Liver (tissue), 3 donors: ENCODE measurements around the gene KDM1B.

Experiments
- CTCF ChIP-seq: fragments of 150-350 bp; IDR thresholded peaks from 2 replicates; pipeline ENCODE4 v1.5.1; 2017; ENCODE audit warnings: improper control_type of control experiment, low read depth, low read length; ENCODE audit not compliant: missing input control
- EGR1 ChIP-seq, 2 donors: IDR thresholded peaks; 2 replicates each; pipeline ENCODE4 v1.6.1; 2016 to 2018; ENCODE audit warnings: antibody characterized with exemption in 2 of 2, low read depth in 2 of 2
- FOXA1 ChIP-seq: IDR thresholded peaks from 2 replicates; pipeline ENCODE4 v1.6.1; 2016; ENCODE audit warnings: antibody characterized with exemption
- GABPA ChIP-seq, 2 donors: IDR thresholded peaks in 1 of 2; conservative IDR thresholded peaks in 1 of 2; 2 replicates each; pipeline ENCODE4 v1.6.1; 2016; ENCODE audit warnings: antibody characterized with exemption in 2 of 2, mild to moderate bottlenecking in 1 of 2, moderate library complexity in 1 of 2
- JUND ChIP-seq, 2 donors: IDR thresholded peaks; 2 replicates each; pipeline ENCODE4 v1.6.1; 2016; ENCODE audit warnings: antibody characterized with exemption in 2 of 2
- MAX ChIP-seq: IDR thresholded peaks from 2 replicates; pipeline ENCODE4 v1.6.1; 2016; ENCODE audit warnings: antibody characterized with exemption
- REST ChIP-seq: IDR thresholded peaks from 2 replicates; pipeline ENCODE4 v1.6.1; 2016; ENCODE audit warnings: antibody characterized with exemption, mild to moderate bottlenecking
- RXRA ChIP-seq, 2 donors: IDR thresholded peaks; 2 replicates each; pipeline ENCODE4 v1.6.1; 2017 to 2018; ENCODE audit warnings: antibody characterized with exemption in 2 of 2, mild to moderate bottlenecking in 1 of 2
- SP1 ChIP-seq: IDR thresholded peaks from 2 replicates; pipeline ENCODE4 v1.6.1; 2018; ENCODE audit warnings: antibody characterized with exemption, mild to moderate bottlenecking
- TAF1 ChIP-seq: conservative IDR thresholded peaks from 2 replicates; pipeline ENCODE4 v1.6.1; 2016; ENCODE audit warnings: antibody characterized with exemption, mild to moderate bottlenecking
- YY1 ChIP-seq: IDR thresholded peaks from 2 replicates; pipeline ENCODE4 v1.6.1; 2016; ENCODE audit warnings: antibody characterized with exemption, mild to moderate bottlenecking
- ZBTB33 ChIP-seq: IDR thresholded peaks from 2 replicates; pipeline ENCODE4 v1.6.1; 2016; ENCODE audit warnings: antibody characterized with exemption
- TF ChIP-seq, protein P1 (sequence below): IDR thresholded peaks from 2 replicates; pipeline ENCODE4 v1.6.1; 2016; ENCODE audit warnings: antibody characterized with exemption
- donor health status: healthy.
- donor health status: healthy.

GRCh38 chr6:18209539-18210197 lies 54.4 kb downstream of the KDM1B start:
- TF ChIP-seq CTCF (no peak), MAX (peak; percentile 50), ZBTB33 (no peak), REST (peak; percentile 44), GABPA (IDR thresholded peaks at IDR 0.05 in 1 of 2, conservative IDR thresholded peaks at IDR 0.05 in 1 of 2) (no peak), SP1 (peak; percentile 79), TAF1 (no peak), YY1 (peak; percentile 62), FOXA1 (peak; percentile 11), EGR1 (IDR thresholded peaks at IDR 0.05; ENCODE audit: low read depth in 2 of 2) (no peak), JUND (IDR thresholded peaks at IDR 0.05) (peak in 1 of 2 donors; percentile 68), RXRA (IDR thresholded peaks at IDR 0.05) (peak; percentile 52 to 76)
- TF ChIP-seq, protein P1, sequence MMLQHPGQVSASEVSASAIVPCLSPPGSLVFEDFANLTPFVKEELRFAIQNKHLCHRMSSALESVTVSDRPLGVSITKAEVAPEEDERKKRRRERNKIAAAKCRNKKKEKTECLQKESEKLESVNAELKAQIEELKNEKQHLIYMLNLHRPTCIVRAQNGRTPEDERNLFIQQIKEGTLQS, result no peak
